ENCODE results near the gene TSPAN5. TPM values are rescaled to one million over a fixed set of nuclear protein-coding genes. Genes with fewer than 3 reads are reported as not detected.

Gene TSPAN5
- total and polyA plus RNA-seq, 2 experiments from 2014 or later, result 22.4 to 35.9 TPM

GRCh38 chr4:98452091-98452490 lies 206.3 kb downstream of the TSPAN5 start:
- Histone ChIP-seq H3K4me3 (no peak overlapping the region), H3K9me3 (ENCODE audit: low read depth) (no peaks in the 10 kb centered on the region), H3K79me2 (no peaks in the 10 kb centered on the region), H3K4me1 (ENCODE audit: insufficient read depth) (peaks cover 14% of the 10 kb centered on the region), H3K36me3 (replicated peaks; ENCODE audit: insufficient read depth, low read depth) (no peaks in the 10 kb centered on the region), H3K27ac (no peak overlapping the region), H4K20me1 (ENCODE audit: insufficient read depth, poor library complexity, severe bottlenecking) (no peaks in the 10 kb centered on the region), H3K9me2 (replicated peaks; ENCODE audit: insufficient read depth) (no peaks in the 10 kb centered on the region), H2AFZ (no peak overlapping the region), H3K4me2 (no peak overlapping the region), H3K27me3 (no peaks in the 10 kb centered on the region)
- DNase-seq (ENCODE audit: low spot score), result no peak
- TF ChIP-seq CTCF (IDR thresholded peaks at IDR 0.05; ENCODE audit: poor library complexity), result no peak
- no peak for TF ChIP-seq EZH2 (IDR thresholded peaks at IDR 0.05; ENCODE audit: borderline replicate concordance)
- TF ChIP-seq EZH2phosphoT487 (IDR thresholded peaks at IDR 0.05; ENCODE audit: low read depth, severe bottlenecking, unreplicated experiment), result no peak
- 94% methylated on average over 3 of the region's 3 CpGs for WGBS (ENCODE audit: low lambda C conversion rate, missing lambda C conversion rate)

GRCh38 chr4:98448908-98449307 lies 209.5 kb downstream of the TSPAN5 start:
- Histone ChIP-seq H2AFZ (no peak overlapping the region), H3K79me2 (no peaks in the 10 kb centered on the region), H3K27ac (no peak overlapping the region), H3K4me3 (no peak overlapping the region), H3K9me3 (ENCODE audit: low read depth) (no peaks in the 10 kb centered on the region), H3K4me2 (no peak overlapping the region), H3K36me3 (replicated peaks; ENCODE audit: insufficient read depth, low read depth) (no peaks in the 10 kb centered on the region), H3K9me2 (replicated peaks; ENCODE audit: insufficient read depth) (no peaks in the 10 kb centered on the region), H3K4me1 (ENCODE audit: insufficient read depth) (peaks cover 17% of the 10 kb centered on the region), H3K27me3 (no peaks in the 10 kb centered on the region), H4K20me1 (ENCODE audit: insufficient read depth, poor library complexity, severe bottlenecking) (no peaks in the 10 kb centered on the region)
- no peak for TF ChIP-seq CTCF (IDR thresholded peaks at IDR 0.05; ENCODE audit: poor library complexity)
- TF ChIP-seq EZH2phosphoT487 (IDR thresholded peaks at IDR 0.05; ENCODE audit: low read depth, severe bottlenecking, unreplicated experiment), result no peak
- no peak for TF ChIP-seq EZH2 (IDR thresholded peaks at IDR 0.05; ENCODE audit: borderline replicate concordance)
- DNase-seq (ENCODE audit: low spot score), result no peak

- H3K4me2 ChIP-seq, result no peak overlapping the region
- no peaks in the 10 kb centered on the region for H3K9me2 ChIP-seq (replicated peaks; ENCODE audit: insufficient read depth)
- no peaks in the 10 kb centered on the region for H3K36me3 ChIP-seq (replicated peaks; ENCODE audit: insufficient read depth, low read depth)
- H3K27me3 ChIP-seq, result no peaks in the 10 kb centered on the region
- no peaks in the 10 kb centered on the region for H4K20me1 ChIP-seq (ENCODE audit: insufficient read depth, poor library complexity, severe bottlenecking)
- DNase-seq (ENCODE audit: low spot score), result no peak
- no peaks in the 10 kb centered on the region for H3K9me3 ChIP-seq (ENCODE audit: low read depth)
- no peak for TF ChIP-seq EZH2phosphoT487 (IDR thresholded peaks at IDR 0.05; ENCODE audit: low read depth, severe bottlenecking, unreplicated experiment)
- no peak for TF ChIP-seq EZH2 (IDR thresholded peaks at IDR 0.05; ENCODE audit: borderline replicate concordance)
- no peak for TF ChIP-seq CTCF (IDR thresholded peaks at IDR 0.05; ENCODE audit: poor library complexity)
- H3K4me3 ChIP-seq, result no peak overlapping the region
- peaks cover 17% of the 10 kb centered on the region for H3K4me1 ChIP-seq (ENCODE audit: insufficient read depth)
- 97% methylated on average over 5 of the region's 5 CpGs for WGBS (ENCODE audit: low lambda C conversion rate, missing lambda C conversion rate)
- H2AFZ ChIP-seq, result no peak overlapping the region
- H3K79me2 ChIP-seq, result no peaks in the 10 kb centered on the region
- H3K27ac ChIP-seq, result no peak overlapping the region
Observed at GRCh38 chr4:98447648-98448047, 210.8 kb downstream of the TSPAN5 start.

Measured in hepatocyte (in vitro differentiated cells).